NOMO-1 (cell line): ENCODE measurements around the gene PARP15.
"Not testable (repeated sequence)": the region's sequence is repeated elsewhere in the genome, so short reads cannot be mapped to it uniquely, and the experiment has no call there.

Experiments used
- DNase-seq, 2 experiments: peaks; one replicate each; lab custom pipeline; 2025; ENCODE audit not compliant: unreplicated experiment in 2 of 2; lab: John Stamatoyannopoulos, UW

The PARP15 gene

GRCh38 chr3:122661633-122662032 is 84.2 kb downstream of the PARP15 start:
- DNase-seq, result peak; percentile 73 to 89

- DNase-seq, result no peak
Observed at GRCh38 chr3:122662505-122662904, 85.1 kb downstream of the PARP15 start.

GRCh38 chr3:122665226-122665786 is 87.9 kb downstream of the PARP15 start:
- no peak for DNase-seq

GRCh38 chr3:122665881-122666280 is 88.4 kb downstream of the PARP15 start:
- DNase-seq, result no peak

- DNase-seq, result peak; percentile 25 to 68
Observed at GRCh38 chr3:122668930-122669730, 91.7 kb downstream of the PARP15 start.

GRCh38 chr3:122671553-122671952 is 94.1 kb downstream of the PARP15 start:
- DNase-seq, result no peak

- DNase-seq, result no peak
Observed at GRCh38 chr3:122674339-122674738, 96.9 kb downstream of the PARP15 start.

GRCh38 chr3:122676759-122677158 is 99.3 kb downstream of the PARP15 start:
- DNase-seq, result no peak

- DNase-seq, result no peak
Observed at GRCh38 chr3:122677216-122677615, 99.8 kb downstream of the PARP15 start.

GRCh38 chr3:122678506-122678905 is 101.1 kb downstream of the PARP15 start:
- peak; percentile 55 to 60 for DNase-seq

GRCh38 chr3:122679085-122679881 is 101.8 kb downstream of the PARP15 start:
- DNase-seq, result peak; percentile 68 to 72

- no peak for DNase-seq
Observed at GRCh38 chr3:122679882-122680474, 102.5 kb downstream of the PARP15 start.

- DNase-seq, result peak; percentile 57 to 58
Observed at GRCh38 chr3:122680475-122681283, 103.2 kb downstream of the PARP15 start, which contains the start of gene PARP14. Gene PARP14, plus strand, starts transcription at chr3:122680839. Its CDS starts 45 bp downstream, at chr3:122680884.

- no peak for DNase-seq
Observed at GRCh38 chr3:122681284-122681973, 104.0 kb downstream of the PARP15 start.

GRCh38 chr3:122681974-122682409 is 104.5 kb downstream of the PARP15 start:
- DNase-seq, result no peak

- DNase-seq, result not testable (repeated sequence)
Observed at GRCh38 chr3:122682778-122683411, 105.4 kb downstream of the PARP15 start.

- no peak for DNase-seq
Observed at GRCh38 chr3:122687298-122687697, 109.8 kb downstream of the PARP15 start.
